Measurements from ENCODE around the gene UPP1.
"Not testable (repeated sequence)": the region's sequence is repeated elsewhere in the genome, so short reads cannot be mapped to it uniquely, and the experiment has no call there.

The UPP1 gene

DNA sequence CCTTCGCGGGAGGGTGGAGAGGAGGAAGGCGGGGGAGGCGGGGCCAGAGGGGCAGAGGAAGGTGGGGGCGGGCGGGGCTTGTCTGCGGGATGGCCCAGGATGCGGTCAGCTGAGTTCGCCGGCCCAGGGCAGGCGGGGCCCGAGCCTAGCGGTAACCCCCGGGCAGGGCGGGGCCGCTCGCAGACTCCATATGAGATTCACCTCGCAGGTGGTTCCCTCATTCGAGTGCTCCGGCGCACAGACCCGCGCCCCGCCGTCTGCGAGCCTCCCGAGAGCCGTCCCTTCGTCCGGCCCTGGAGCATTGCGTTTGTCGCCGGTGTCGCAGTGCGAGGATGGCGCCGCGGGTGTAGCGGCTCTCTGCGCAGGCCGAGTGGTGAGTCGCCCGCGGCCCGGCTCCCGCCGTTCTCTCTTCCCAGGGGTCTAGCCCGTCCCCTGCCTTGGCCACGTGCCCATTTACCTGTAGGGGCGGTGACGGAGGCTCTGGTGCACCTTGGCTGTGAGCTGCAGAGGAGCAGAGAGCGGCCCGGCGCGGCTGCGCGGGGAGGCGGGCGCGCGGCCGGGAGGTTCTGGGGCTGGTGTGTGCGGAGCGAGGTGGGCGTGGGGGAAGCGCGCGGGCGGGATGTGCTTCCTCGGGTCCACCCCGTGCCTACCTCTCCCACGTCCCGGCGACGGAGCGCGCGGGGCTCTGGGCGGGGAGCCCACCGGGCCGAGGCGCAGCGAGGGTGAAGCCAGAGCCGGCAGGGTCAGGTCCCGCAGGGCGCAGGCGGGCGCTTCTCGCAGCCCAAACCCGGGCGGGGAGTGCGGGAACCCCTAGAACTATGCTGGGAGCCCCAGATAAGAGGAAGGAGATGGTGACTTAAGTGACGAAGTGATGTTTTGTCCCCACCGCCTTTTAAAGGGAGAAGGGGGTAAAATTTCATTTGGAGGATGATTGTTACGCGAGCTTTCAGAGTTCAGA lies at the start of gene UPP1:
Gene UPP1 (plus strand): TSS at position 220 of the 958 bp plus-strand sequence. CDS start 5,519 bp downstream, outside the sequence.
- peak; percentile 83 to 90 for DNase-seq (ENCODE audit: low read depth in 2 of 2)

- no peak for DNase-seq (ENCODE audit: low read depth in 2 of 2)
Observed at GRCh38 chr7:48040944-48041652, 48.0 kb upstream of the UPP1 start.

DNA sequence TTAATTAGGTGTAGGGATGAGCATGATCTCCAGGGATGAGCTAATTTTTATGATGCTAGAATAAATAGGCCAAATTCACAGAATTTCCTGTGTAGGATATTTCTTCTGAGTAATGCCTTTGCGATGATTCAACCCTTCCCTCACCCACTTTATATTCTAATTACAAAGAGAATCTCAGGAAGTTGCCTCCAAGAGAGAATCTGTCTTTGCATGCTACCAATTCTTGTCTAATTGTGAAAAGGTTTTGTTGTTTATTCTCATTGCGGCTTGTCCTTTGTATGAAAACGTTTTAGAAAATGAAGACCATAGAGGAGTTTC lies 47.5 kb upstream of the UPP1 start:
- DNase-seq (ENCODE audit: low read depth in 2 of 2), result no peak

DNA sequence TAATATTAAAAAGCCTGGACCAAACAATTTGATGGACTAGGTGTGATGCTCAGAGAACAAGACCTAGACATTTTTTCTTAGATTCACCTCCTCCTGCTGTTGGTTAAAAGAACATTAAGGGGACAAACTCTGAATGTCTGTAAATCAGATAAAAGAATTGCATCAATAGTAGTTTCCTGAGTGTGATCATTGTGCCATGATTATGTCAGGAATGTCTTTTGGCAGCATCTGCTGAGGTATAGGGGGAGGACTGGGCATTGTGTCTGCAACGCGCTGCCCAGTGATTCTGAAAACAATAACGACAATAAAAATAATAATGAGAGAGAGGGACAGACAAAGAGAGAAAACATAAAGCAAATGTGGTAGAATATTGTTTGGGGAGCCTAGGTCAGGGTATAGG lies 46.8 kb upstream of the UPP1 start:
- DNase-seq (ENCODE audit: low read depth in 2 of 2), result no peak

- no peak for DNase-seq (ENCODE audit: low read depth in 2 of 2)
Observed at GRCh38 chr7:48042636-48043035, 46.4 kb upstream of the UPP1 start.

DNA sequence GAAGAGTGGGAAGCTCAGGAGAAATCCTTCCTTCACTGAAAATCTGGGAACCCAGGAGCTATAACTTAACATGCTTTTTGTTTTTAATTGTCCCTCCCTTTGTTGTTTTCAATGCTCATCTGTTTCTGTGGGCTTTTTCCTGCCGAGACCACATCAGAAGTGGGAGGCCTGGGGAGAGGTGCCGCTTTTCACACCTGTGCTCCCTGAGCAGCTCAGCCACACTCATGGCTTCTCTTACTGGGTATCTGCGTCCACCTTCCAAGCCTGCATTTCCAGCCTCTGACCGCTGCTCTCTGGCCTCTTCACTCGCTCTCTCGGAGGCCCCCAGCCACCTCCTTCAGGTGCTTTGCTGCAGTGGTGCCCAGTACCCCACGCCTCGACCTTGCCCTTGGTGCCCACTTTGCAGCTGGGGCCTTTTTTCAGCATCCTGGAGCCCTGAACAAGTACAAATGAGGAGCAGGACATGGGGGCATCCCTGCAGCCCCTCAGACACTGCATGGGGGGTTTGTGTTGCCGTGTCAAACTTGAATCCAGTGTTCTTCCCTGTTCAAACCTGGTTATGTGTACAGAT lies 43.8 kb upstream of the UPP1 start:
- DNase-seq (ENCODE audit: low read depth in 2 of 2), result no peak

DNA sequence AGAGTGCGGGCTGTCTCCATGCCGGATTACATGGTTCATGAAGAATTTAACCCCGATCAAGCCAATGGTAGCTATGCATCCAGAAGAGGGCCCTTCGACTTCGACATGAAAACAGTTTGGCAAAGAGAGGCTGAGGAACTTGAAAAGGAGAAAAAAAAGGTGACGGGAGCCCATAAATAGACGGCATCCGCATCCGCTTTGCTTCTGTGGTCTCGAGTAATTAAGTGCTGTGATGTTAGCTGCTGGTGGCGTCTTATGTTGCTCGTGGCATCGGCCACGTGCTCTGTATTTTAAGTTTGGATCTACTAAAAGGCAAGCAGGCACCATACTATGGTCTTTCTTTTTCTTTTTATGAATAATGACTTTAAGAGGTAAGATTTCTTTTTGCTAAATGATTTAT lies 42.6 kb upstream of the UPP1 start:
- DNase-seq (ENCODE audit: low read depth in 2 of 2), result no peak

DNA sequence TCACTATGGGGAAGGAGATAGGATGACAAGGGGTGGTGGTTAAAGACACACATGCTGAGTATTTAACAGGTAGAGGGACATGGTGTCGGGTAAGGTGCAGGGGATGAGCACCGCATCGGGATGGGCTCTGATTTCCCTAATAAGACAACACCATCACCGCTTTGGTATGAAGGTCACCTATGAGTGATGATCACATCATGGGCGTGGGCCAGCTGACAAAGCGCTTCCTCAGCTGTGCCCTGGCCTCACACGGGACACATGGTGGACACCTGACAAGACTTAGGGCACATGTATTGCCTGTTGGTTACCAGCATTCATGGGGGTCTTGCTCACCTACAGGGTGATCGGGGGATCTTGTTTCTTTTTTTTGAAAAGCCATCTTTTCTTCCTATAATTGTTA lies 41.0 kb upstream of the UPP1 start:
- DNase-seq (ENCODE audit: low read depth in 2 of 2), result no peak

GRCh38 chr7:48049850-48050249 lies 39.2 kb upstream of the UPP1 start:
- no peak for DNase-seq (ENCODE audit: low read depth in 2 of 2)

DNA sequence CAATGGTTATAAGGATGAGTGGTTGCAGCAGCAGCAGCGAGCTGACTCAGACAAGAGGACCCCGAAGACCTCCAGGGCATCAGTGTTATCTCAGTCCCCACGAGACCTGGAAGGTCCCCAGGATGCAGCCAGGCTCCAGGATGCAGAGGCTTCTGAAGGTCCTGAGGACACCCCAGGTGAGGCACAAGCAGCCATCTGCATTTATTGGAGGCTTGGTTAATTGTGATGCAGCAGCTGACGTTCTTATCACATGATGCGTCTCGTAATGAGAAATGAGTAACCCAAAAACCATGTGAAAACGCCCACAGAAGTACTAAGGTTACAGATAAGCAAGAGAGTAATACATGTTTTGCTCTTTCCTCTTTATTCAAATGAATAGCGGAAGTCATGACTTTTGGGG lies 36.3 kb upstream of the UPP1 start:
- no peak for DNase-seq (ENCODE audit: low read depth in 2 of 2)

DNA sequence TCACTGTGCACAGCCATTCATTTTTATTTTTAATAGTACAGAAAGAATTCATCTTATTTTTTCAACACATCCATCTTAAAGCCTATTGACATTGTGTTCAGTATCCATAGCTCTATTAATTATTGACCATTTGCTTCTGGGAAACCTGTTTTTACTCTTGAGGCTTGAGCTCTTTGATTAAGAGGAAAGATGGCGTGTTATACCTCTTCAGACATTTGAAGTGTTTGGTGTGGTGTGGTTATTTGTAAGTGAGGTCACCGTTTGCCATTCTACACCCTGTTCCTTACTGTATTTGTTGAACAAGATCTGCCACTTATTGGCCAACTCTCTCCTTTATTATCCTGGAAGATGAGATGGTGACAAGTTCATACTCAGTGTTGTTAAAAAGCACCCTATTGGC lies 35.3 kb upstream of the UPP1 start:
- DNase-seq (ENCODE audit: low read depth in 2 of 2), result no peak

- no peak for DNase-seq (ENCODE audit: low read depth in 2 of 2)
Observed at GRCh38 chr7:48058990-48059389, 30.1 kb upstream of the UPP1 start.

DNA sequence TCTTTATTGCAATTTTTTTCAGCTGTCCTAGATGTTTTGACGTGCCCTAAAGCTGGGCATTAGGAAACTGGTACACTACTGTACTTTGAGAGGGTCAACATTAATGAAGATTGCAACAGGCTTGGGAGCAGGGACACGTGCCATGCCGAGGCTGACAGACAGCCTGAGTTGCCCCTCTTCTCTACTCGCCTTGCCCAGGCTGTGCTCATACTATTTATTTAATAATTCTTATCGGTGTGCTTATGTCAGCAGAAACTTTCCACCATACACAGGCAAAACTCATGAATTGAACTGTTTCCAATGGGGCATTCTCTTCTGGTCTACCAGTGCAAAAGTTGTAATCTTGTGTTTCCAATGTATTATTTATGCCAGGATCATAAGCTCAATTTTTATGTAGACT lies 29.4 kb upstream of the UPP1 start:
- DNase-seq (ENCODE audit: low read depth in 2 of 2), result no peak

DNA sequence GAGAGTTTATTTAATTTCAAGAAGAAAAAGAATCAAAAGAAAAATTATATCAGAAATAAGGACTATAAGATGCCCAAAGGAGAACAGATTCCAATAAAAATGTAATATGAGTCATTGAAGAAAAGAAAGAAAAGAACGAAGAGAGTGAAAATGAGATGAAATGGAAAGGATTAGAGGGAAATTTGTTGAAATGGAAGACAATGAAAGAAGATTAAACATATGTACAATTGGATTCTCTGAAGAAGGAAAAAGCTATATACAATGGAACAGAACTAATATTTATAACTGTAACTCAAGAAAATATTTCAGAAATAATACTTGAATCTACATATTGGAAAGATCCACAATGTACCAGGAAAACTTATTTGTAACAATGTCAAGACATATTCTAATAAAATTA lies 25.1 kb upstream of the UPP1 start:
- no peak for DNase-seq (ENCODE audit: low read depth in 2 of 2)

GRCh38 chr7:48067475-48067874 lies 21.6 kb upstream of the UPP1 start:
- DNase-seq (ENCODE audit: low read depth in 2 of 2), result no peak

DNA sequence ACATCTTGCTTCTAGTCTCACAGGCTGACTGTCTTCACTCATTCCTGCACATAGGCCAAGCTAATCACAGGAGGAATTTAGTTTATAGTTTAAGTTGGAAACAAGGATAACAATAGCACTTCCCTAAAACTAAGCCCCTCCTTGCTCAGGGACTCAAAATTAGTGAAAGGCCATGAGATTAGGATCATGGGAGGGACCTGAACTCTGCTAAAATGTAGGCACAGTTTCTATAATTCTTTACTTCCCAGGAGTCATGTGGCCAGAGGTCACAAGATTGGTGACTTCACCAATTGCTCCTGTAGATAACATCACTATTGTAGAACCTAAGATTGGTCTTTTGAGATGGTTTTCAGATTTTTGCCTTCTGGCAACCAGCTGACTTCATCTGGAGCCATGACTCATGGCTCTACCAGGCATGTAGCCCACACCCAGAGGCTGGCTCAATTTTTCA lies 14.8 kb upstream of the UPP1 start:
- no peak for DNase-seq (ENCODE audit: low read depth in 2 of 2)

GRCh38 chr7:48077423-48077822 lies 11.6 kb upstream of the UPP1 start:
- DNase-seq (ENCODE audit: low read depth in 2 of 2), result no peak

- DNase-seq (ENCODE audit: low read depth in 2 of 2), result no peak
Observed at GRCh38 chr7:48078470-48078869, 10.6 kb upstream of the UPP1 start.

- DNase-seq (ENCODE audit: low read depth in 2 of 2), result not testable (repeated sequence)
Observed at GRCh38 chr7:48082378-48082777, 6.7 kb upstream of the UPP1 start.

- no peak for DNase-seq (ENCODE audit: low read depth in 2 of 2)
Observed at GRCh38 chr7:48083114-48083830, 5.8 kb upstream of the UPP1 start.

- peak; percentile 68 to 76 for DNase-seq (ENCODE audit: low read depth in 2 of 2)
Observed at GRCh38 chr7:48084727-48085432, 4.2 kb upstream of the UPP1 start.

DNA sequence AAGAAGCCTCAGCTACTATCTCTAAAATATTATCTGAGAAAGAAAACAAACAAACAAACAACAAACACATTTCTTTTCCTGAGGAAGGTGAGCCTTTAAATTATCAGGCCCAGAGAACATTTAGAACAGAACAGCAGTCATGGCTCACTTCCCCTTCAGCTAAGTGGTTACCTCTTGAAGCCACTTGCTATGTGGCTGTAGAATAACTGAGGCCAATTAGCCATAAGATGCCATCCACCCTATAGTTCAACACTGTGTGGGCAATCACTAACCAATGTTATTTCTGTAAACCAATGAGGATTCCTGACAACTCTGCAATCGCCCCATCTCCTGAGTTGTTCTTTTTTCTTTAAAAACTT lies 3.7 kb upstream of the UPP1 start:
- DNase-seq (ENCODE audit: low read depth in 2 of 2), result no peak
